ENCODE results near the gene LRRK1.

LRRK1 gene

GRCh38 chr15:101027920-101028319 is 108.8 kb downstream of the LRRK1 start:
- FAIRE-seq (no peak), DNase-seq (ENCODE audit: insufficient read length, low spot score) (no peak)
- TF ChIP-seq, protein P1, sequence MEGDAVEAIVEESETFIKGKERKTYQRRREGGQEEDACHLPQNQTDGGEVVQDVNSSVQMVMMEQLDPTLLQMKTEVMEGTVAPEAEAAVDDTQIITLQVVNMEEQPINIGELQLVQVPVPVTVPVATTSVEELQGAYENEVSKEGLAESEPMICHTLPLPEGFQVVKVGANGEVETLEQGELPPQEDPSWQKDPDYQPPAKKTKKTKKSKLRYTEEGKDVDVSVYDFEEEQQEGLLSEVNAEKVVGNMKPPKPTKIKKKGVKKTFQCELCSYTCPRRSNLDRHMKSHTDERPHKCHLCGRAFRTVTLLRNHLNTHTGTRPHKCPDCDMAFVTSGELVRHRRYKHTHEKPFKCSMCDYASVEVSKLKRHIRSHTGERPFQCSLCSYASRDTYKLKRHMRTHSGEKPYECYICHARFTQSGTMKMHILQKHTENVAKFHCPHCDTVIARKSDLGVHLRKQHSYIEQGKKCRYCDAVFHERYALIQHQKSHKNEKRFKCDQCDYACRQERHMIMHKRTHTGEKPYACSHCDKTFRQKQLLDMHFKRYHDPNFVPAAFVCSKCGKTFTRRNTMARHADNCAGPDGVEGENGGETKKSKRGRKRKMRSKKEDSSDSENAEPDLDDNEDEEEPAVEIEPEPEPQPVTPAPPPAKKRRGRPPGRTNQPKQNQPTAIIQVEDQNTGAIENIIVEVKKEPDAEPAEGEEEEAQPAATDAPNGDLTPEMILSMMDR (IDR thresholded peaks at IDR 0.05; ENCODE audit: insufficient read depth, missing control alignments): no peak

- TF ChIP-seq, protein P1 (IDR thresholded peaks at IDR 0.05; ENCODE audit: insufficient read depth, missing control alignments): no peak
- DNase-seq (ENCODE audit: insufficient read length, low spot score): no peak
- FAIRE-seq: no peak
Measured at GRCh38 chr15:101028321-101028720, 109.2 kb downstream of the LRRK1 start.

GRCh38 chr15:101028772-101029438 is 109.7 kb downstream of the LRRK1 start:
- TF ChIP-seq, protein P1 (IDR thresholded peaks at IDR 0.05; ENCODE audit: insufficient read depth, missing control alignments): no peak
- DNase-seq (ENCODE audit: insufficient read length, low spot score): no peak
- no peak for FAIRE-seq

DNA sequence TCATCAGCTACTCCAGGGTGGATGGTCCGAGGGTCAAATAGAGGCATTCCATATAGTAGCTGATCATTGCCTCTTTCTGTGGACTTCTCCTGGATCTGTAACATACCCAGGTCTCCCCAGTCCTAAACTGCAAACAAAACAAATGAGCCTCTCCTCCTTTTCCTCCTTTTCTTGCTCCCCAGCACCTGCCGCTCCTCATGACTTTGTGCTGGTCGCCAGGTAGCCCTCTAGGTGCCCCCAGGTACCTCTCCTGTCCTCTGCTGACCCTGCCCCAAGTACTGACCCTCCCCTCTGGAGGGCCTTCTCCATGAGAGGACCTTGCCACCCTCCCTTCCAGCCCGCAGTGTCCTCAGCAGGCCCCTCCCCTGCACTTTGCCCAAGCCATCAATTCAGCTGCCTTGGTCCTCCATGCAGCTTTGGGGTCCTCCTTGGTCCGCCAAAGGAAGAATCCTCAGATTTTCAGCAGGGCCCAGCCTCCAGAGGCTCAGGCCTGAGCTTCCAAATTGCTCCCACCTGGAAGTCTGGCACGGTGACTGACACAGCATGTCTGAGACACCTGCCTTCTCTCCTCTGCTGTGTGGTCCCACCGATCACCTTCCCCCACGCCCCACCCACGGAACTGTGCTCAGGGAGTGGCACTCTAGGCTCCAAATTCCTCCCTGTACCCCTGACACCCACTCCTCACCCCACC is 111.0 kb downstream of the LRRK1 start:
- TF ChIP-seq, protein P1 (IDR thresholded peaks at IDR 0.05; ENCODE audit: insufficient read depth, missing control alignments): no peak
- no peak for DNase-seq (ENCODE audit: insufficient read length, low spot score)
- no peak for FAIRE-seq

GRCh38 chr15:101031213-101031612 is 112.1 kb downstream of the LRRK1 start:
- FAIRE-seq (no peak), DNase-seq (ENCODE audit: insufficient read length, low spot score) (no peak)
- TF ChIP-seq, protein P1 (IDR thresholded peaks at IDR 0.05; ENCODE audit: insufficient read depth, missing control alignments): no peak

DNA sequence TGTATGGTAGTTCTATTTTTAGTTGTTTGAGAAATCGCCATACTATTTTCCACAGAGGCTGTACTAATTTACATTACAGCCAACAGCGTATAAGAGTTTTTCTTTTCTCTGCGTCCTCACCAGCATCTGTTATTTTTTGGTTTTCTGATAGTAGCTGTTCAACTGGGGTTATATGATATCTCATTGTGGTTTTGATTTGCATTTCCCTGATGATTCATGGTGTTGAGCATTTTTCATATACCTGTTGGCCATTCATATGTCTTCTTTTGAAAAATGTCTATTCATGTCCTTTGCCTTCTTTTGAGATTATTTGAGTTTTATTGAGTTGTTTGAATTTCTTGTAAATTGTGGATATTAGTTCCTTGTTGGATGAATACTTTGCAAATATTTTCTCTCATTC is 114.6 kb downstream of the LRRK1 start:
- TF ChIP-seq, protein P1 (IDR thresholded peaks at IDR 0.05; ENCODE audit: insufficient read depth, missing control alignments): no peak
- no peak for DNase-seq (ENCODE audit: insufficient read length, low spot score)
- FAIRE-seq: no peak

DNA sequence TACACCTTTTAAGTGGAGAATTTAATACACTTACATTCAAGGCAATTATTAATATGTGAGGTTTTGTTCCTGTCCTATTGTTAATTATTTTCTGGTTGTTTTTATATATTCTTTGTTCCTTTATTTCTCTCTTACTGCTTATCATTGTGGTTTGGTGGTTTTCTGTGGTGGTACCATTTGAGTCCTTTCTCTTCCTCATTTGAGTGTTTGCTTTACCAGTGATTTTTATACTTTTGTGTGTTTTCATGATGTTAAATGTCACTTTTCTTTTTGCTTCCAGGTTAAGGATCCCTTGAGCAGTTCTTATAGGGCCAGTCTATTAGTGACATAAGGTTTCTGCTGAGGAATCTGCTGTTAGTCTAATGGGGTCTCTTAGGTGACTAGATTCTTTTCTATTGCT is 116.5 kb downstream of the LRRK1 start:
- TF ChIP-seq, protein P1 (IDR thresholded peaks at IDR 0.05; ENCODE audit: insufficient read depth, missing control alignments): no peak
- DNase-seq (ENCODE audit: insufficient read length, low spot score) (no peak), FAIRE-seq (no peak)
